Cardiac fibroblast (primary cell): ENCODE measurements around the gene FCHO1.
"Not testable (repeated sequence)": the region's sequence is repeated elsewhere in the genome, so short reads cannot be mapped to it uniquely, and the experiment has no call there.

Experiments
- DNase-seq, 2 donors: peaks; one replicate each; pipeline versions ENCODE4 v3.0.0 to v3.0.0-alpha.2; 2010; ENCODE audit warnings: low read depth in 2 of 2
- H3K4me3 ChIP-seq, 2 donors: replicated peaks in 1 of 2; 1 replicate in 1 of 2; 2 replicates in 1 of 2; pipeline ENCODE4 v1.5.1; 2011; ENCODE audit warnings: low read depth in 2 of 2, low read length in 2 of 2, mild to moderate bottlenecking in 2 of 2, moderate library complexity in 1 of 2
- TF ChIP-seq, protein P1 (sequence below): IDR thresholded peaks from one replicate; pipeline ENCODE4 v1.5.1; 2011; ENCODE audit warnings: low read depth, mild to moderate bottlenecking, low read length, inconsistent platforms

FCHO1 gene

DNA sequence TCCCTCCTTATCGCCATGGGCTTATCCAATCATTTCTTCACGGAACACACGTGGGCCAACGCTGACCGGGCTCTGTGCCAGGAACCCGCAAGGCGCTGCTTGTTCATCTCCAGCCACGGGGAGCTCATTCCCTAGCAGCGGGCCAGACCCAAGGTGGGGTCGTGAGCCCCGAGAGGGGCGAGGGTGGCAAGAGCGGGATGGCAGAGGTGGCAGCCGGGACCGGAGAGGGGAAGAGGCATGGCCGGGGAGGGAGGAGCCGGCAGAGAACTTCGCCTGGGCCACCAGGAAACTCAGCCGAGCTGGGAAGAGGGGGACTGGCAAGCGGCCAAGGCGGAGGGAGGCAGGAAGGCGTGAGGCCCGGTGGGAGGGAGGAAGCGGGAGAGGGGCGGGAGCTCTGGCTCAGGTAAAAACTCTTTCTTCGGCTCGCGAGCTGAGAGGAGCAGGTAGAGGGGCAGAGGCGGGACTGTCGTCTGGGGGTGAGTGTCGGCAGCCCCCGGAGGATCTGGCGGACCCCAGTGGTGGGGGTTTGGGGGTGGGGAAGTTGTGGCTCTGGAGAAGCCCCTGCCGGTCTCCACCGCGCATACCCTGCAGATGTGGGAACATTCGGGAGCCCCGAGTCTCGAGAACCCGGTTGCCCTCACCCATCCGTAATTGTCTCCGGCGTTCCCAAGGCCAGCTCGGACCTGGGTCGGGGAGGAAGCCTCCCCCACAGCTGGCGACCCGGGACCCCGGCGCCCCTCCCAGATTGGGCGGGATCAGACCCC, 43.6 kb downstream of the FCHO1 start, which contains the start of gene B3GNT3:
Gene B3GNT3 (plus strand): TSS at position 408 of the 764 bp plus-strand sequence. CDS start 12,670 bp downstream, outside the sequence.
- H3K4me3 ChIP-seq = peak within 1 kb of the TSS in 1 of 2 donors; percentile 8
- TF ChIP-seq, protein P1, sequence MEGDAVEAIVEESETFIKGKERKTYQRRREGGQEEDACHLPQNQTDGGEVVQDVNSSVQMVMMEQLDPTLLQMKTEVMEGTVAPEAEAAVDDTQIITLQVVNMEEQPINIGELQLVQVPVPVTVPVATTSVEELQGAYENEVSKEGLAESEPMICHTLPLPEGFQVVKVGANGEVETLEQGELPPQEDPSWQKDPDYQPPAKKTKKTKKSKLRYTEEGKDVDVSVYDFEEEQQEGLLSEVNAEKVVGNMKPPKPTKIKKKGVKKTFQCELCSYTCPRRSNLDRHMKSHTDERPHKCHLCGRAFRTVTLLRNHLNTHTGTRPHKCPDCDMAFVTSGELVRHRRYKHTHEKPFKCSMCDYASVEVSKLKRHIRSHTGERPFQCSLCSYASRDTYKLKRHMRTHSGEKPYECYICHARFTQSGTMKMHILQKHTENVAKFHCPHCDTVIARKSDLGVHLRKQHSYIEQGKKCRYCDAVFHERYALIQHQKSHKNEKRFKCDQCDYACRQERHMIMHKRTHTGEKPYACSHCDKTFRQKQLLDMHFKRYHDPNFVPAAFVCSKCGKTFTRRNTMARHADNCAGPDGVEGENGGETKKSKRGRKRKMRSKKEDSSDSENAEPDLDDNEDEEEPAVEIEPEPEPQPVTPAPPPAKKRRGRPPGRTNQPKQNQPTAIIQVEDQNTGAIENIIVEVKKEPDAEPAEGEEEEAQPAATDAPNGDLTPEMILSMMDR = no peak
- DNase-seq = peak; percentile 11 to 31

DNA sequence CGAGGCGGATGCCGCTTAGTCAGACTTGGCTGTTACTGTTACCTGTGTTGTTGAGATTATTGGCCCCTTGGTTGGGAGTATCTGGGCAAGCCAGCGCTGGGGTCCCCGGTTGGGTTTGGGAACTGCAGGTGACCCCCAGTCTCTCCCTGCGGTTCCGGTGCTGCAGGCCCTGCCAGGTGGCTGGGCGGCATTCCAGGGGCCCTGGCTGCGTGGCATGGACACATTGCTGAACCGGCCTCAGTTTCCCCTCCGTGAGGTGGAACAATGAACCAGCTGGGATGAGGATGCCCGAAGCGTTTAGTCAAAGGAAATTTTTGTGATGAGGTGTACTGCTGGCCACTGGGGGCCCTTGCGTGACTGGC, 44.2 kb downstream of the FCHO1 start:
- TF ChIP-seq, protein P1 = no peak
- DNase-seq = no peak
- H3K4me3 ChIP-seq = no peak overlapping the region

DNA sequence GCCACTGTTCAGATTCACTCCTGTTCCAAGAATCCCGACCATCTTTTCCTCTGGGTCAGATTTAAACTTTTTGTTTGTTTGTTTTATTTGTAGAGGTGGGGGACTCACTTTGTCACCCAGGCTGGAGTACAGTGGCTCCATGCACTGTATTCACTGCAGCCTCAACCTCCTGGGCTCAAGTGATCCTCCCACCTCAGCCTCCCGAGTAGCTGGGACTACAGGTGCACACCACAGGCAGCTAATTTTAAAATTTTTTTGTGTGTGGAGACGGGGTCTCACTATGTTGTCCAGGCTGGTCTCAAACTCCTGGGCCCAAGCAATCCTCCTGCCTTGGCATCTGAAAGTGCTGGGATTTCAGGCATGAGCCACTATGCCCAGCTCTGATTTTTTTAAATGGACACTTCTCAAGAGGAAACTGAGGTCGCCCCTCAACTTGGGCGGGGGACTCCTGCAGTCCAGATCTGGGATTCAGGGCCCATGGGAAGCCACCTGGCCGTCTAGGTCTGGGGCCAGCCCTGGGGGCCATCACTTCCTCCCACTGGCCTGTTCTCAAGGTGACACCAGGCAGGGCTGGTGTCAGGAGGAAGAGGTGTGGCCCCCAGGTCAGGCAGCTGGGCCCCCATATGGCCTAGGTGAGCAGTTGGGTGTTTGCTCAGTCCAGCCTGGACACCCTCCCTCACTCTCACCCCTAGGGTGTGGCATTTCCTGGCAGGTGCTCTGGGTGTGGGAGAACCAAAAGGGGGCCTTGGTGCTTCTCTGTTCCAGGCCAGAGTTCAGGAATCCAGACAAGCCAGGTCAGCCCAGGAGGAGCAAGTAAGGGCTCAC, 44.9 kb downstream of the FCHO1 start:
- TF ChIP-seq, protein P1 = no peak
- no peak for DNase-seq
- H3K4me3 ChIP-seq = no peak overlapping the region

DNA sequence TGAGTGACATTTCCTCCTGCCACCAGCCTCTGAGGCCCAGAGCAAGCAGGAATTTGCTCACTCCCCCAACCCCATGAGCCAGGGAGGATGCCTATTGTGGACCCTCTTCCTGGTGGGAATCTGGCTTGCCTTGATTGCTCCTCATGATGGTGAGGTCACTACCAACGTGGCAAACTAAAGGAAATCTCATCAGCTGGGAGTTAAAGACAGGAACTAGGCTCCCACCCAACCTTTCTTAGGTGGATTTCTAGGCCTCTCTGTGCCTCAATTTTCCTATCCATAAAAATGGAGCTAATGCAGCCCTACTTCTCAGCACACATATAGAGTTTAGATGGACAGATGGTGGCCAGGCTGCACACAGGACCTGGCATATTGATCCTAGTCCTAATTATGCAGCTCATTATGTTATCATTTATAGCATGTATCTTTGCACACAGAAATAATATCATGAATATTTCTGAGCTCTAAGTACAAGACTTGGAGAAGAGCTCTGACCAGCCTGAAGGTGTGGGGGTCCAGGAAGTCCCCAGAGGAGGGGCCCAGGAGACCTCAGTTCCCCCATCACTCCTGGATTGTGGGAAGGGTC, 45.7 kb downstream of the FCHO1 start:
- H3K4me3 ChIP-seq = no peak overlapping the region
- TF ChIP-seq, protein P1 = no peak
- DNase-seq = no peak

DNA sequence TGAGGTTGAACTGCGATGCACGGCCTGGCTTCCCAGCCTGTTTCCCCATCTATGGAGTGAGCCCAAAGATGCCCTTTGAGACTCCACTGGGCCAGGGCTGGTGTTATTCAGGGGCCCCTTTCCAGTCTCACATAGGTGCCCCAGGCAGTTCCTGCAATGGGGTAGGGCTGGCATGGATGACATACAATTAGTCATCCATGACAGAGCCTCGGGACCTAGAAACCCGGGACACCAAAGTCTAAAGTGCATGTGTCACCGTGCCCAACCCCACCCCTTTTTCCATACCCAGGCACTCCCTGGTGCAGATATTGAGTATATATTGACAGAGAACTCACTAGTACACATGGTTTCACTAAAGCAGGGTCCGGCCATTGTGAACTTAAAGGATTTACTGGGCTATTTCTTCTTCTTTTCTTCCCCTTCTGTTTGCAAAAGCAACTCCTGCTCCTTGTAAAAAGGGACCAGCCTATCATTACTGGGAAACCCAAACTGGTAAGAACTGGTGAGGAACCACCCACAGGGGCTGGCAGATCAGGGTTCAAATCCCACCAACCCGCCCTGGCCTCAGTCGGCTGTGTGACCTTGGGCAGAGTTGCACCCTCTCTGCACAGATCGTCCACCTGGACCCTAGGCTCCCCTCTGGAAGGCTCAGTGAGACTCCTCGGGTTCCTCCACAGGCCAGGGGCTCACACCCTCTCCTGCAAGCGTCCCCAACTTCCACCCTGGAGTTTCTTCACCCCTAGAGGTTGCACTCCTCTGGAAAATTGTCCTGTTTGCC, 46.3 kb downstream of the FCHO1 start:
- TF ChIP-seq, protein P1 = no peak

DNA sequence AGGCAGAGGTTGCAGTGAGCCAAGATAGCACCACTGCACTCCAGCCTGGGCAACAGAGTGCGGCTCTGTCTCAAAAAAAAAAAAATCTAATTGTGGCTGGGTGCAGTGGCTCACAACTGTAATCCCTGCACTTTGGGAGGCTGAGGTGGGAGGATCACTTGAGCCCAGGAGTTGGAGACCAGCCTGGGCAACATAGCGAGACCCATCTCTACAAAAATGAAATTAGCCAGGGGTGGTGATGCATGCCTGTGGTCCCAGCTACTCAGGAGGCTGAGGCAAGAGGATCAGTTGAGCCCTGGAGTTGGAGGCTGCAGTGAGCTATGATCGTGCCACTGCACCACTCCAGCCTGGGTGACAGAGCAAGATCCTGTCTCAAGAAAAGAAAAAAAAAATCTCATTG, 47.3 kb downstream of the FCHO1 start:
- DNase-seq, H3K4me3 ChIP-seq: not testable (repeated sequence)

More for the DNA sequence above, 46.3 kb downstream of the FCHO1 start:
- no peak overlapping the region for H3K4me3 ChIP-seq
- peak in 1 of 2 donors; percentile 31 for DNase-seq
